HCT116 (cell line): ENCODE data around the gene AQP12B.

ENCODE experiments used
- CEBPB ChIP-seq: IDR thresholded peaks from 2 replicates; pipeline ENCODE4 v1.6.1; 2012; ENCODE audit warnings: low read depth
- EZH2 ChIP-seq: fragments of 200-600 bp; sonication (generic); IDR thresholded peaks from 2 replicates; pipeline ENCODE4 v1.6.1; 2017; ENCODE audit warnings: antibody characterized with exemption, mixed run types
- POLR2A ChIP-seq: IDR thresholded peaks from 2 replicates; pipeline ENCODE4 v1.7.0; 2011; ENCODE audit warnings: borderline replicate concordance; ENCODE audit not compliant: insufficient read depth, insufficient read length; ENCODE audit errors: extremely low read depth
- POLR2AphosphoS5 ChIP-seq: IDR thresholded peaks from 2 replicates; pipeline ENCODE4 v1.6.1; 2011; ENCODE audit warnings: mild to moderate bottlenecking, low read depth, low read length, moderate library complexity
- RAD21 ChIP-seq: IDR thresholded peaks from 2 replicates; pipeline ENCODE4 v1.6.1; 2012; ENCODE audit warnings: low read depth, mild to moderate bottlenecking
- SP1 ChIP-seq: IDR thresholded peaks from 2 replicates; pipeline ENCODE4 v1.6.1; 2012; ENCODE audit warnings: low read depth
- YY1 ChIP-seq: IDR thresholded peaks from 2 replicates; pipeline ENCODE4 v1.6.1; 2011; ENCODE audit warnings: low read length, low read depth, moderate library complexity, mild to moderate bottlenecking; ENCODE audit not compliant: insufficient replicate concordance; ENCODE audit errors: extremely low read depth
- ZNF274 ChIP-seq: fragments of 200-500 bp; sonication (Bioruptor generic); IDR thresholded peaks from 2 replicates; pipeline ENCODE4 v1.6.1; 2014; ENCODE audit warnings: mild to moderate bottlenecking, low read depth, low read length, inconsistent platforms
- TF ChIP-seq, protein P1 (sequence below): IDR thresholded peaks from 2 replicates; pipeline ENCODE4 v1.6.1; 2012
- TF ChIP-seq, protein P2 (sequence below), 3 experiments: fragments of 200-600 bp in 1 of 3; sonication (generic) in 1 of 3; IDR thresholded peaks in 2 of 3; conservative IDR thresholded peaks in 1 of 3; 2 replicates each; pipeline ENCODE4 v1.5.1; 2012 to 2017; ENCODE audit warnings: low read depth in 2 of 3, low read length in 2 of 3, antibody characterized with exemption in 1 of 3, borderline replicate concordance in 1 of 3, control low read depth in 1 of 3, mild to moderate bottlenecking in 1 of 3, mixed read lengths in 1 of 3, mixed run types in 1 of 3, moderate library complexity in 1 of 3; ENCODE audit not compliant: insufficient read depth in 1 of 3

DNA sequence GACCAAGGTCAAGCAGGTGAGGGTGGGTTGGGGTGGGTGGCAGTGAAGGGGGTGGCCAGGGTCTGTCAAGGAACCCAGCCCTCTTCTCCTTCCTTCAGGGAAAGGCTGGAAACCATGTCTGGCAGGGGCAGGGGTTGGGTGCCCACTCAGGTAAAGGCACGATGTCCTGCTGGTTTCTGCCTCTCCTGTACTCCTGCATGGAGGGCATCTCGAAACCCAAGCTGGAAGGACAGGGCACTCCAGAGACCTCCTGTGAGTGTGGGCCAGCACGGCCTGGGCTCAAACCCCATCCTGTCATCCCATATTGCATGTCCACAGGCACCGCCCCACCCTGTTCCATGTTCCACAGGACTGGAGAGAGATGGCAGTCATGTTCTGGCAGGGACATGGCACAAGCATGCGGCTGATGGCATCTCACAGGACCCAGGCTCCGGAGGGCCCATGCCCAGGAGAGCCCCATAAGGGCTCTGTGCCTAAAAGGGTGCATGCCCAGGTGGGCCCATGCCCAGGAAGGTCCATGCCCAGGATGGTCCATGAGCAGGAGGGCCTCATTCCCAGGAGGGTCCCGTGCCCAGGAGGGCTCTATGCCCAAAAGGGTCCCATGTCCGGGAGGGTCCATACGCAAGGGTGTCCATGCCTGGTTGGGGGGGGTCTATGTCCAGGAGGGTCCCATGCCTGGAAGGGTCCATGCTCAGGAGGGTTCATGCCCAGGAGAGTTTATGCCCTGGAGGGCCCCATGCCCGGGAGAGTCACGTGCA, 51.0 kb downstream of the AQP12B start:
- TF ChIP-seq YY1 (no peak), CEBPB (no peak), SP1 (no peak), ZNF274 (no peak), RAD21 (no peak), POLR2AphosphoS5 (no peak), POLR2A (no peak), EZH2 (no peak)
- TF ChIP-seq, protein P1, sequence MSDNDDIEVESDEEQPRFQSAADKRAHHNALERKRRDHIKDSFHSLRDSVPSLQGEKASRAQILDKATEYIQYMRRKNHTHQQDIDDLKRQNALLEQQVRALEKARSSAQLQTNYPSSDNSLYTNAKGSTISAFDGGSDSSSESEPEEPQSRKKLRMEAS, result no peak
- TF ChIP-seq, protein P2, sequence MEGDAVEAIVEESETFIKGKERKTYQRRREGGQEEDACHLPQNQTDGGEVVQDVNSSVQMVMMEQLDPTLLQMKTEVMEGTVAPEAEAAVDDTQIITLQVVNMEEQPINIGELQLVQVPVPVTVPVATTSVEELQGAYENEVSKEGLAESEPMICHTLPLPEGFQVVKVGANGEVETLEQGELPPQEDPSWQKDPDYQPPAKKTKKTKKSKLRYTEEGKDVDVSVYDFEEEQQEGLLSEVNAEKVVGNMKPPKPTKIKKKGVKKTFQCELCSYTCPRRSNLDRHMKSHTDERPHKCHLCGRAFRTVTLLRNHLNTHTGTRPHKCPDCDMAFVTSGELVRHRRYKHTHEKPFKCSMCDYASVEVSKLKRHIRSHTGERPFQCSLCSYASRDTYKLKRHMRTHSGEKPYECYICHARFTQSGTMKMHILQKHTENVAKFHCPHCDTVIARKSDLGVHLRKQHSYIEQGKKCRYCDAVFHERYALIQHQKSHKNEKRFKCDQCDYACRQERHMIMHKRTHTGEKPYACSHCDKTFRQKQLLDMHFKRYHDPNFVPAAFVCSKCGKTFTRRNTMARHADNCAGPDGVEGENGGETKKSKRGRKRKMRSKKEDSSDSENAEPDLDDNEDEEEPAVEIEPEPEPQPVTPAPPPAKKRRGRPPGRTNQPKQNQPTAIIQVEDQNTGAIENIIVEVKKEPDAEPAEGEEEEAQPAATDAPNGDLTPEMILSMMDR (IDR thresholded peaks at IDR 0.05 in 2 of 3, conservative IDR thresholded peaks at IDR 0.05 in 1 of 3; ENCODE audit: borderline replicate concordance in 1 of 3, insufficient read depth in 1 of 3, low read depth in 2 of 3, low read length in 2 of 3), result no peak
